ENCODE measurements around the gene FAM90A1.
"Not testable (repeated sequence)": the region's sequence is repeated elsewhere in the genome, so short reads cannot be mapped to it uniquely, and the experiment has no call there.

DNA sequence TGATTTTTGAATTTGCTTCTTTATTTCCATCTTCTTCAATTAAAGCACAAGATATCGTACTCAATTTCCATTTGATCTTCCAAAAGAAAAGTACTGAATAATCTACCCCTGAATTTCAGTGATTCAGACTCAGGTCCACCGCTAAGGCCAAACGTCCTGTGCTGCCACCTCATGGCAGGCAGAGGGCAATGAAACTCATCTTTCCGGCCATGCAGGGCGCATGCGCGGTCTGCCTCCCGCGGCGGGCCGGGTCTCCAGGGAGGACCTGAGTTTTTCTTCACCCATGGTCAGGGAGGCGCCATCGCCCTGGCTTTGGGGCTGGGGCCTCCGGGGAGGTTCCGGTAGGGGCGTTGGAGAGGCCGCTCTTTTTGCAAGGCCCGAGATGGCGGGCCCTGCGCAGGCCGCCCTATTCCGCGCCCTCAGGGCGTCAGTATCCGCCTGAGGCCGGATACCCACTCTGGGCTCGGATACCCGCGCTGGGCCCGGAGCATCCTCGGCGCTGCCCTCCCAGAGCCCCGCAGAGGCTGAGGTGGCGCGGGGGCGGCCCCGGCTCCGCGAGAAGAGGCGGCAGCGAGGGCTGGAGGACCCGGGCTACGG, 47.3 kb downstream of the FAM90A1 start:
- TF ChIP-seq, protein P1, sequence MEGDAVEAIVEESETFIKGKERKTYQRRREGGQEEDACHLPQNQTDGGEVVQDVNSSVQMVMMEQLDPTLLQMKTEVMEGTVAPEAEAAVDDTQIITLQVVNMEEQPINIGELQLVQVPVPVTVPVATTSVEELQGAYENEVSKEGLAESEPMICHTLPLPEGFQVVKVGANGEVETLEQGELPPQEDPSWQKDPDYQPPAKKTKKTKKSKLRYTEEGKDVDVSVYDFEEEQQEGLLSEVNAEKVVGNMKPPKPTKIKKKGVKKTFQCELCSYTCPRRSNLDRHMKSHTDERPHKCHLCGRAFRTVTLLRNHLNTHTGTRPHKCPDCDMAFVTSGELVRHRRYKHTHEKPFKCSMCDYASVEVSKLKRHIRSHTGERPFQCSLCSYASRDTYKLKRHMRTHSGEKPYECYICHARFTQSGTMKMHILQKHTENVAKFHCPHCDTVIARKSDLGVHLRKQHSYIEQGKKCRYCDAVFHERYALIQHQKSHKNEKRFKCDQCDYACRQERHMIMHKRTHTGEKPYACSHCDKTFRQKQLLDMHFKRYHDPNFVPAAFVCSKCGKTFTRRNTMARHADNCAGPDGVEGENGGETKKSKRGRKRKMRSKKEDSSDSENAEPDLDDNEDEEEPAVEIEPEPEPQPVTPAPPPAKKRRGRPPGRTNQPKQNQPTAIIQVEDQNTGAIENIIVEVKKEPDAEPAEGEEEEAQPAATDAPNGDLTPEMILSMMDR (IDR thresholded peaks at IDR 0.05; ENCODE audit: borderline replicate concordance, extremely low read depth, low read length, poor library complexity, severe bottlenecking) = peak; percentile 70
- not testable (repeated sequence) for TF ChIP-seq EZH2 (IDR thresholded peaks at IDR 0.05; ENCODE audit: borderline replicate concordance, low read depth, low read length, severe bottlenecking)

All from DND-41 (cell line).